Thyroid gland (tissue), 4 donors: ENCODE data around the gene ANKMY1. TPM values are rescaled to one million over a fixed set of nuclear protein-coding genes. Genes with fewer than 3 reads are reported as not detected.

Experiments used
- DNase-seq, 2 donors: peaks; one replicate each; pipeline ENCODE4 v3.0.0-alpha.2; 2019
- H3K27ac ChIP-seq, 3 donors: fragments of 200-600 bp; sonication (generic); 1 replicate in 2 of 3; 2 replicates in 1 of 3; pipeline ENCODE4 v1.5.1; 2016 to 2019; ENCODE audit warnings: mild to moderate bottlenecking in 1 of 3, moderate library complexity in 1 of 3
- H3K27me3 ChIP-seq: fragments of 200-600 bp; sonication (generic); one replicate; pipeline ENCODE4 v1.5.1; 2019
- H3K36me3 ChIP-seq, 2 donors: fragments of 200-600 bp; sonication (generic); one replicate each; pipeline ENCODE4 v1.5.1; 2016 to 2019
- H3K4me1 ChIP-seq, 2 donors: fragments of 200-600 bp; sonication (generic); one replicate each; pipeline ENCODE4 v1.5.1; 2017 to 2019
- H3K4me3 ChIP-seq, 3 donors: fragments of 200-600 bp; sonication (generic); replicated peaks in 1 of 3; 1 replicate in 2 of 3; 2 replicates in 1 of 3; pipeline ENCODE4 v1.5.1; 2016; ENCODE audit warnings: mild to moderate bottlenecking in 1 of 3
- H3K9me3 ChIP-seq: fragments of 200-600 bp; sonication (generic); one replicate; pipeline ENCODE4 v1.5.1; 2017
- CTCF ChIP-seq, 6 experiments: fragments of 200-600 bp in 3 of 6; fragments of 450-650 bp in 3 of 6; sonication (generic) in 3 of 6; IDR thresholded peaks; one replicate each; pipeline ENCODE4 v1.5.1; 2016 to 2019; ENCODE audit warnings: antibody characterized with exemption in 6 of 6, mild to moderate bottlenecking in 2 of 6, inconsistent platforms in 1 of 6, moderate library complexity in 1 of 6
- POLR2A ChIP-seq, 2 donors: fragments of 450-650 bp; IDR thresholded peaks; one replicate each; pipeline ENCODE4 v1.6.1; 2017; ENCODE audit warnings: antibody characterized with exemption in 2 of 2, mild to moderate bottlenecking in 2 of 2, moderate library complexity in 1 of 2
- WGBS, 2 donors: methylation state at CpG; one replicate each; pipeline ENCODE4 v1.1.5; 2017; 5-methylcytosine and 5-hydroxymethylcytosine counted together
- intact Hi-C: fragments of 100-400 bp; cut with DNase I; formaldehyde crosslinking; loops from one replicate; pipeline ENCODE4 v1.15.1; 2023
- total RNA-seq, 4 donors: library from RNA; depleted of rRNA; stranded (reverse); fragments of >200 nt; gene quantifications; one replicate each; pipeline ENCODE4 v1.2.3, GENCODE V29; 2016

The ANKMY1 gene
- total RNA-seq, 4 donors from 2014 or later: 17.4 to 24.7 (median 21.0) TPM

GRCh38 chr2:240506406-240507059 is 51.3 kb downstream of the ANKMY1 start:
- H3K4me1 ChIP-seq: no peaks in the 10 kb centered on the region
- no peaks in the 10 kb centered on the region for H3K36me3 ChIP-seq
- DNase-seq: no peak
- intact Hi-C loops: loop anchor here (10.0 kb wide), 1 partner anchor 198 kb away; no protein-coding TSS in a partner anchor
- H3K27ac ChIP-seq: no peak overlapping the region
- H3K9me3 ChIP-seq: no peaks in the 10 kb centered on the region
- H3K4me3 ChIP-seq: no peak overlapping the region
- H3K27me3 ChIP-seq: no peaks in the 10 kb centered on the region
- 86 to 90% methylated on average over 14 to 16 of the region's 17 CpGs for WGBS, 2 donors
- TF ChIP-seq CTCF (IDR thresholded peaks at IDR 0.05) (no peak), POLR2A (IDR thresholded peaks at IDR 0.05) (no peak)

GRCh38 chr2:240505910-240506309 is 51.9 kb downstream of the ANKMY1 start:
- no peak for DNase-seq
- Histone ChIP-seq H3K4me3 (no peak overlapping the region), H3K9me3 (no peaks in the 10 kb centered on the region), H3K27me3 (no peaks in the 10 kb centered on the region), H3K36me3 (no peaks in the 10 kb centered on the region), H3K27ac (no peak overlapping the region), H3K4me1 (no peaks in the 10 kb centered on the region)
- intact Hi-C loops: loop anchor here (10.0 kb wide), 1 partner anchor 199 kb away; no protein-coding TSS in a partner anchor
- TF ChIP-seq CTCF (IDR thresholded peaks at IDR 0.05) (no peak), POLR2A (IDR thresholded peaks at IDR 0.05) (no peak)
- 82 to 85% methylated on average over 13 to 14 of the region's 14 CpGs for WGBS, 2 donors

DNA sequence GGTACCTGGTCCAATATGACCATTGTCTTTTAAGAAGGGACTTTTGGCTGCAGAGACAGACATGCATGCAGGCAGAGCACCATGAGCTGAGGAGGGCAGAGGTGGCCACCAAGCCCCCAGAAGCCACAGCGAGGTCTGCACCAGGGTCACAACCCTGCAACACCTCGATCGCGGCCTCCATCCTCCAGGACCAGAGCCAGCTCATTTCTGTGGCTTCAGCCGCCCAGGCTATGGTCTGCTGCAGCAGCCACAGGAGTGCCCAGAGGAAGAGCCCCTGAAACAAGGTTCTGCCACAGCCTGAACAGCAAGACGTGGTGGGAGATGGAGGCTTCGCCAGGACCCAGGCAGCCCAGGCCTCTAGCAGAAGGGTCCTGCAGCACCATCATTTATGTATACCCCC is 53.9 kb downstream of the ANKMY1 start:
- intact Hi-C loops: loop anchor here (10.0 kb wide), 1 partner anchor 201 kb away; no protein-coding TSS in a partner anchor
- Histone ChIP-seq H3K4me3 (no peak overlapping the region), H3K36me3 (peaks cover 5 to 10% of the 10 kb centered on the region in 2 donors), H3K9me3 (no peaks in the 10 kb centered on the region), H3K4me1 (no peaks in the 10 kb centered on the region), H3K27ac (no peak overlapping the region), H3K27me3 (no peaks in the 10 kb centered on the region)
- TF ChIP-seq CTCF (IDR thresholded peaks at IDR 0.05) (no peak), POLR2A (IDR thresholded peaks at IDR 0.05) (no peak)
- WGBS, 2 donors: 91 to 100% methylated on average over 6 to 7 of the region's 7 CpGs
- no peak for DNase-seq

DNA sequence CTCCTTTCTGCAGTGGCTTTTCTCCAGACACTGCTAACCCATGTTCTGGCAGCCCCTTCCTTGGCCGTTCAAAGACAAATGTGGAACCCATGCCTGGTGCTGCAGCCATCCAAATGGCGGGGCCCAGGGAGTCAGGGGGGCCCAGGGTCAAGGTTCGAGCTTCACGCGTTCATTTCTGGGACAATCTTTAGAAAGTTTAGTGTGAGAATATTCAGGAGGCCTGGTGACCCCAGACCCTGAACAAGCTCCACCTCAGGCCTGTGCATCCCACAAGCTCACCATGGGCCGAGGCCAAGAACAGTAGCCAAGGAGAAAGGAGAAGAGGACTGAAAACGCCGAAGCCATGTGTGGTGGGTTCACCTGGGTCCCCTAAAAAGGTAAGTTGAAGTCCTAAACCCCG is 54.4 kb downstream of the ANKMY1 start:
- Histone ChIP-seq H3K9me3 (no peaks in the 10 kb centered on the region), H3K27ac (no peak overlapping the region), H3K36me3 (peaks cover 5 to 10% of the 10 kb centered on the region in 2 donors), H3K4me1 (no peaks in the 10 kb centered on the region), H3K27me3 (no peaks in the 10 kb centered on the region), H3K4me3 (no peak overlapping the region)
- intact Hi-C loops: loop anchor here (10.0 kb wide), 1 partner anchor 201 kb away; no protein-coding TSS in a partner anchor
- no peak for DNase-seq
- no peak for TF ChIP-seq CTCF (IDR thresholded peaks at IDR 0.05)
- TF ChIP-seq POLR2A (IDR thresholded peaks at IDR 0.05): no peak
- 95 to 96% methylated on average over 9 of the region's 9 CpGs for WGBS, 2 donors

- Histone ChIP-seq H3K36me3 (peaks cover 5 to 10% of the 10 kb centered on the region in 2 donors), H3K27me3 (no peaks in the 10 kb centered on the region), H3K4me1 (no peaks in the 10 kb centered on the region), H3K4me3 (no peak overlapping the region), H3K9me3 (no peaks in the 10 kb centered on the region), H3K27ac (no peak overlapping the region)
- TF ChIP-seq POLR2A (IDR thresholded peaks at IDR 0.05): no peak
- no peak for TF ChIP-seq CTCF (IDR thresholded peaks at IDR 0.05)
- WGBS, 2 donors: 81 to 87% methylated on average over 13 to 14 of the region's 14 CpGs
- DNase-seq: no peak
- intact Hi-C loops: loop anchor here (10.0 kb wide), 1 partner anchor 202 kb away; no protein-coding TSS in a partner anchor
Measured at GRCh38 chr2:240502430-240503121, 55.2 kb downstream of the ANKMY1 start.
